Suprapubic skin (tissue), 4 donors: Measurements from ENCODE around the gene HOXA9.

ENCODE experiments used
- POLR2A ChIP-seq, 2 donors: fragments of 450-650 bp; IDR thresholded peaks; one replicate each; pipeline ENCODE4 v1.6.1; 2017; ENCODE audit warnings: antibody characterized with exemption in 2 of 2, mild to moderate bottlenecking in 2 of 2, moderate library complexity in 2 of 2
- POLR2AphosphoS5 ChIP-seq, 3 donors: sonication (generic); formaldehyde crosslinking; IDR thresholded peaks; one replicate each; pipeline ENCODE4 v1.6.1; 2017; ENCODE audit warnings: antibody characterized with exemption in 3 of 3
- TF ChIP-seq, protein P1 (sequence below), 2 donors: fragments of 200-600 bp in 1 of 2; fragments of 450-650 bp in 1 of 2; sonication (generic) in 1 of 2; IDR thresholded peaks; one replicate each; pipeline ENCODE4 v1.5.1; 2016 to 2019; ENCODE audit warnings: antibody characterized with exemption in 2 of 2, mild to moderate bottlenecking in 1 of 2, moderate library complexity in 1 of 2

DNA sequence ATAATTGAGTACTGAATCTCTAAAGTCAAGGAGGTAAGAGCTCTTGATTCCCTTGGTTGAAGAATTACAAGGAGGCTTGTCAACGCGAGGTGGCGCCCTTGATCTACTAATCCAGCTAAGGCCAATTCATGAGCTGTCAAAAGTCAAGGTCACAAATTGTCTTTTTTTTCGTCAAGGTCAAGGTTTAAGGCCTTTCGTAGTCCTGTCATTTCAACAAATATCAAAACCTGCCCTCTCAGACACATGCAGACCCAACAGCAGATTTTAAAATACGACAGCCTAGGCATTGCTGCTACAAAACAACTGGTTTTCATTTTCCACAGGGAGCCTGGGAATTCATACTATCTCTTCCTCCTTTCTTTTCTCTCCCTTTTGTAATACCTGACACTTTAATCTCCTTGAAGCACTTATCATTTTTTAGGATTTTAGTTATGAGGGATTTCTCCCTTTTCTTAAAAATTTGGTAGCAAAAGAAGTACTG lies 31.0 kb upstream of the HOXA9 start:
- TF ChIP-seq, protein P1, sequence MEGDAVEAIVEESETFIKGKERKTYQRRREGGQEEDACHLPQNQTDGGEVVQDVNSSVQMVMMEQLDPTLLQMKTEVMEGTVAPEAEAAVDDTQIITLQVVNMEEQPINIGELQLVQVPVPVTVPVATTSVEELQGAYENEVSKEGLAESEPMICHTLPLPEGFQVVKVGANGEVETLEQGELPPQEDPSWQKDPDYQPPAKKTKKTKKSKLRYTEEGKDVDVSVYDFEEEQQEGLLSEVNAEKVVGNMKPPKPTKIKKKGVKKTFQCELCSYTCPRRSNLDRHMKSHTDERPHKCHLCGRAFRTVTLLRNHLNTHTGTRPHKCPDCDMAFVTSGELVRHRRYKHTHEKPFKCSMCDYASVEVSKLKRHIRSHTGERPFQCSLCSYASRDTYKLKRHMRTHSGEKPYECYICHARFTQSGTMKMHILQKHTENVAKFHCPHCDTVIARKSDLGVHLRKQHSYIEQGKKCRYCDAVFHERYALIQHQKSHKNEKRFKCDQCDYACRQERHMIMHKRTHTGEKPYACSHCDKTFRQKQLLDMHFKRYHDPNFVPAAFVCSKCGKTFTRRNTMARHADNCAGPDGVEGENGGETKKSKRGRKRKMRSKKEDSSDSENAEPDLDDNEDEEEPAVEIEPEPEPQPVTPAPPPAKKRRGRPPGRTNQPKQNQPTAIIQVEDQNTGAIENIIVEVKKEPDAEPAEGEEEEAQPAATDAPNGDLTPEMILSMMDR (IDR thresholded peaks at IDR 0.05): peak; percentile 60 to 71
- TF ChIP-seq POLR2A (IDR thresholded peaks at IDR 0.05) (no peak), POLR2AphosphoS5 (IDR thresholded peaks at IDR 0.05) (no peak)
